ENCODE data around the gene NLGN4X. TPM values are rescaled to one million over a fixed set of nuclear protein-coding genes. Genes with fewer than 3 reads are reported as not detected.
"Not testable (repeated sequence)": the region's sequence is repeated elsewhere in the genome, so short reads cannot be mapped to it uniquely, and the experiment has no call there.

NLGN4X gene
- total RNA-seq, 1 donor from 2014 or later: 51.3 TPM

DNA sequence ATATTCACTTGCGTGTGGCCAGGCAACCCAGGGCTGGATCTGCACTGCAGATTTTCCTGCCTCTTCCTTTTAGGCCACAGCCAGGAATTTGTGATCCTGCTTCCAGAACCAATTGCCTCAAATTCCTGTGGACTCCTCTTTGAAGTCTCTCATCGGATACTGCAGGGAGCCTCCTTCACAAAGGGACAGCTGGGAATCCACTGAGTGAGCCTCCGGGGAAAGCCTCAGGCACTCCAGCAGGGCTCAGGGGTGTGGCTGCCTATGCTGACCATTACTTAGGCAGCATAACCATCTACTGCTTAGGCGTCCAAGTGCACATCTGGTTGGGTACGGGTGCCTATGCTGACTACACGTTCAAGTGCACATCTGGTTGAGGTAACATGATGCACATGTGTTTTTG is 321.5 kb downstream of the NLGN4X start:
- H3K9me3 Mint-ChIP-seq (ENCODE audit: unreplicated experiment): no peaks in the 10 kb centered on the region
- no peak for DNase-seq (ENCODE audit: low spot score)
- H3K4me3 Mint-ChIP-seq (ENCODE audit: unreplicated experiment): no peak overlapping the region
- H3K27me3 Mint-ChIP-seq (ENCODE audit: unreplicated experiment): no peaks in the 10 kb centered on the region
- H3K36me3 Mint-ChIP-seq (ENCODE audit: low read depth, unreplicated experiment): peaks cover 7% of the 10 kb centered on the region
- H3K4me1 Mint-ChIP-seq (ENCODE audit: unreplicated experiment): no peaks in the 10 kb centered on the region
- TF ChIP-seq CTCF (IDR thresholded peaks at IDR 0.05; ENCODE audit: unreplicated experiment): no peak
- no peak overlapping the region for H3K27ac Mint-ChIP-seq (ENCODE audit: unreplicated experiment)

GRCh38 chrX:5903586-5904190 is 325.0 kb downstream of the NLGN4X start:
- not testable (repeated sequence) for H3K4me1 Mint-ChIP-seq (ENCODE audit: unreplicated experiment); H3K27me3 Mint-ChIP-seq (ENCODE audit: unreplicated experiment); DNase-seq (ENCODE audit: low spot score); H3K4me3 Mint-ChIP-seq (ENCODE audit: unreplicated experiment); H3K9me3 Mint-ChIP-seq (ENCODE audit: unreplicated experiment); H3K27ac Mint-ChIP-seq (ENCODE audit: unreplicated experiment)
- peaks cover 10% of the 10 kb centered on the region for H3K36me3 Mint-ChIP-seq (ENCODE audit: low read depth, unreplicated experiment)

- H3K27ac Mint-ChIP-seq (ENCODE audit: unreplicated experiment): no peak overlapping the region
- peaks cover 7% of the 10 kb centered on the region for H3K36me3 Mint-ChIP-seq (ENCODE audit: low read depth, unreplicated experiment)
- DNase-seq (ENCODE audit: low spot score): no peak
- H3K4me1 Mint-ChIP-seq (ENCODE audit: unreplicated experiment): no peaks in the 10 kb centered on the region
- no peak for TF ChIP-seq CTCF (IDR thresholded peaks at IDR 0.05; ENCODE audit: unreplicated experiment)
- no peak overlapping the region for H3K4me3 Mint-ChIP-seq (ENCODE audit: unreplicated experiment)
- no peaks in the 10 kb centered on the region for H3K27me3 Mint-ChIP-seq (ENCODE audit: unreplicated experiment)
- H3K9me3 Mint-ChIP-seq (ENCODE audit: unreplicated experiment): no peaks in the 10 kb centered on the region
These were observed 330.2 kb downstream of the NLGN4X start for GRCh38 chrX:5898463-5898862.

DNA sequence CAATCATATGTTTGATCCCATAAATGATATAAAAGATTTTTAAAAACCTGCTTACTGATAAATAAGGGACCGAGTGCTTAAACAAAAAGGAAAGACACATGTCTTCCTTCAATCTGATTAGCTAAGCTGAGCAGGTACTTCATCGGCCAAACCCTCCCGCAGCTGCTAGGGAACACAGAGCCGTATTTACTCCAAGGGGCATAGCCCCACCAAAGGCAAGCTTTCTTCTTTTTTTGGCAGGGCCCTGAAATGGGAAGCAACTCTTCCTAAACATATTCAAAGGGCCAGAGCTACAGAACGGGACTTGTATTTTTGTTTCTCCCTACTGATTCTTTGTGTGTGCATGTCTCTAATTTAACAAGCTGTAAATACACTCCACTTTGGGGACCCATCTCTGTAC is 337.3 kb downstream of the NLGN4X start:
- Mint-ChIP-seq H3K4me3 (ENCODE audit: unreplicated experiment) (no peak overlapping the region), H3K27me3 (ENCODE audit: unreplicated experiment) (no peaks in the 10 kb centered on the region), H3K4me1 (ENCODE audit: unreplicated experiment) (peaks cover 3% of the 10 kb centered on the region), H3K27ac (ENCODE audit: unreplicated experiment) (no peak overlapping the region), H3K36me3 (ENCODE audit: low read depth, unreplicated experiment) (no peaks in the 10 kb centered on the region), H3K9me3 (ENCODE audit: unreplicated experiment) (no peaks in the 10 kb centered on the region)
- TF ChIP-seq CTCF (IDR thresholded peaks at IDR 0.05; ENCODE audit: unreplicated experiment): no peak
- no peak for DNase-seq (ENCODE audit: low spot score)

DNA sequence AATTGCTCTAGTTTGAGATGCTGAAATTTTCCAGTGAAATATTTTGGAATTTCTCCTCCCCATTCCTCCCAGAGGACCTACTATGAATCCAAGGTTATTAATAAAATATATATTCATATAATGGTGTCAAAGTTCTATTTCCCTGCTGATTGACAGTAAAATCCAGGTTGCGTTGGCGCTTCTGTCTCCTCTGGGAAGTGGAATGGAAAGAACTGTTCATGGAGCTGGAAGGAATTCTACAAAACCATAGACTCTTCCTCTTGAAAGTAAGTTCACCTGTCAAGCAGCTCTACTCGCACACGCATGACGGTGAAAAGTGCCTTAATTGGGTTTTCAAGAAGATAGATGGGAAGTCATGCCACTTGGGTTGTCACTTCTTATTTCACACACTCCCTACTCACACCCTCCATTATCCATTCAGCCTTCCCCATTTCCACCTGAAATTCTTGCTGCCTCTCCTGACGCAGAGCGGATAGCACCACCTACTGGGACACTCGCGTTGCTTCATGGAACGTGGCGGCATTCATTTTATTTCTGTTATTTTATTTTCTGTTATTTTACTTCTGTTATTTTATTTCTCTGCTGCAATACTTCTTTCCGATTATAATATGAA is 351.6 kb downstream of the NLGN4X start:
- TF ChIP-seq CTCF (IDR thresholded peaks at IDR 0.05; ENCODE audit: unreplicated experiment): peak; percentile 47
- Mint-ChIP-seq H3K27ac (ENCODE audit: unreplicated experiment) (no peak overlapping the region), H3K4me3 (ENCODE audit: unreplicated experiment) (no peak overlapping the region), H3K9me3 (ENCODE audit: unreplicated experiment) (no peaks in the 10 kb centered on the region), H3K4me1 (ENCODE audit: unreplicated experiment) (no peaks in the 10 kb centered on the region), H3K27me3 (ENCODE audit: unreplicated experiment) (no peaks in the 10 kb centered on the region), H3K36me3 (ENCODE audit: low read depth, unreplicated experiment) (no peaks in the 10 kb centered on the region)
- DNase-seq (ENCODE audit: low spot score): peak; percentile 34

Measured in endothelial cell (in vitro differentiated cells).